GM06990 (cell line): ENCODE measurements around the gene YBEY.

ENCODE experiments used
- DNase-seq: peaks from one replicate; pipeline ENCODE4 v3.0.0-alpha.2; 2011; ENCODE audit not compliant: insufficient read length; ENCODE audit errors: extremely low read depth
- H3K27me3 ChIP-seq: replicated peaks from 2 replicates; pipeline ENCODE4 v1.6.0; 2011; ENCODE audit warnings: low read length; ENCODE audit not compliant: control insufficient read depth, insufficient read depth
- H3K36me3 ChIP-seq: 2 replicates; pipeline ENCODE4 v1.5.1; 2011; ENCODE audit warnings: low read length; ENCODE audit not compliant: control insufficient read depth, insufficient read depth
- H3K4me3 ChIP-seq: replicated peaks from 2 replicates; pipeline ENCODE4 v1.5.1; 2011; ENCODE audit warnings: low read depth, mild to moderate bottlenecking, control low read depth, low read length
- TF ChIP-seq, protein P1 (sequence below): IDR thresholded peaks from 2 replicates; pipeline ENCODE4 v1.5.1; 2011; ENCODE audit warnings: low read length, control low read depth, mild to moderate bottlenecking, inconsistent platforms; ENCODE audit not compliant: insufficient read depth, poor library complexity, severe bottlenecking

Gene YBEY

DNA sequence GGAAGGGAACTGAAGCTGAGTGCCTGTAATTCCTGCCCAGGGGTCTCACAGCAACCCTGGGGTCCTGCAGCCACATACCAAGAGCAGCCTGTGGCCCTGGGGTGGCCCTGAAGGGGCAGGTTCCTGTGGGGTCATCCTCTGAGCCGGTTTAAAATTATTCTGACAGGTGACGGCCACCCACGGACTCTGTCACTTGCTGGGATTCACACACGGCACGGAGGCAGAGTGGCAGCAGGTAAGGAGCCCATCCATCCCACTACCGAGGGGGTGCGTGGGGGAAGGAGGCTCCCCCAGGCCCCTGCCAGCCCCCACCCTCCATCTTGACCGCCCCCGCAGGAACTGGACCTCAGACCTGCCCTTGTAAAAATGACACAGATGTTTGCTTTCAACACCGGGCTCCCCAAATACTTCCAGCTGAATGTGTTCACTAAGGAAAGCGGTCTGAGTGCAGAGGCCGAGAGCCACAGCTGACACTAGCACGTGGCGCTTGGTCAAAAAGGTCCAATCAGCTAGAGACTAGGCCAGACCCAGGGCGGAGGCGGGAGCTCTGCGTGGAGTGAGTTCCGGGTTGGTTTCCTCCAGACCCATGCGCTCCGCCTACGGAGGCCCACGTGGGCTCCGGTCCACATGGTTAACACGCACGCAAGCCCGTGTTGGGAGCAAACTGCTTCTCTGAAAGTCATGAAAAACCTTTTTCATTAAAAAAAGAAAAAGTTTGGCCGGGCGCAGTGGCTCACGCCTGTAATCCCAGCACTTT lies 10.0 kb downstream of the YBEY start:
- H3K27me3 ChIP-seq, result no peaks in the 10 kb centered on the region
- TF ChIP-seq, protein P1, sequence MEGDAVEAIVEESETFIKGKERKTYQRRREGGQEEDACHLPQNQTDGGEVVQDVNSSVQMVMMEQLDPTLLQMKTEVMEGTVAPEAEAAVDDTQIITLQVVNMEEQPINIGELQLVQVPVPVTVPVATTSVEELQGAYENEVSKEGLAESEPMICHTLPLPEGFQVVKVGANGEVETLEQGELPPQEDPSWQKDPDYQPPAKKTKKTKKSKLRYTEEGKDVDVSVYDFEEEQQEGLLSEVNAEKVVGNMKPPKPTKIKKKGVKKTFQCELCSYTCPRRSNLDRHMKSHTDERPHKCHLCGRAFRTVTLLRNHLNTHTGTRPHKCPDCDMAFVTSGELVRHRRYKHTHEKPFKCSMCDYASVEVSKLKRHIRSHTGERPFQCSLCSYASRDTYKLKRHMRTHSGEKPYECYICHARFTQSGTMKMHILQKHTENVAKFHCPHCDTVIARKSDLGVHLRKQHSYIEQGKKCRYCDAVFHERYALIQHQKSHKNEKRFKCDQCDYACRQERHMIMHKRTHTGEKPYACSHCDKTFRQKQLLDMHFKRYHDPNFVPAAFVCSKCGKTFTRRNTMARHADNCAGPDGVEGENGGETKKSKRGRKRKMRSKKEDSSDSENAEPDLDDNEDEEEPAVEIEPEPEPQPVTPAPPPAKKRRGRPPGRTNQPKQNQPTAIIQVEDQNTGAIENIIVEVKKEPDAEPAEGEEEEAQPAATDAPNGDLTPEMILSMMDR, result no peak
- no peak for DNase-seq
- no peak overlapping the region for H3K4me3 ChIP-seq
- H3K36me3 ChIP-seq, result peaks cover 15% of the 10 kb centered on the region

DNA sequence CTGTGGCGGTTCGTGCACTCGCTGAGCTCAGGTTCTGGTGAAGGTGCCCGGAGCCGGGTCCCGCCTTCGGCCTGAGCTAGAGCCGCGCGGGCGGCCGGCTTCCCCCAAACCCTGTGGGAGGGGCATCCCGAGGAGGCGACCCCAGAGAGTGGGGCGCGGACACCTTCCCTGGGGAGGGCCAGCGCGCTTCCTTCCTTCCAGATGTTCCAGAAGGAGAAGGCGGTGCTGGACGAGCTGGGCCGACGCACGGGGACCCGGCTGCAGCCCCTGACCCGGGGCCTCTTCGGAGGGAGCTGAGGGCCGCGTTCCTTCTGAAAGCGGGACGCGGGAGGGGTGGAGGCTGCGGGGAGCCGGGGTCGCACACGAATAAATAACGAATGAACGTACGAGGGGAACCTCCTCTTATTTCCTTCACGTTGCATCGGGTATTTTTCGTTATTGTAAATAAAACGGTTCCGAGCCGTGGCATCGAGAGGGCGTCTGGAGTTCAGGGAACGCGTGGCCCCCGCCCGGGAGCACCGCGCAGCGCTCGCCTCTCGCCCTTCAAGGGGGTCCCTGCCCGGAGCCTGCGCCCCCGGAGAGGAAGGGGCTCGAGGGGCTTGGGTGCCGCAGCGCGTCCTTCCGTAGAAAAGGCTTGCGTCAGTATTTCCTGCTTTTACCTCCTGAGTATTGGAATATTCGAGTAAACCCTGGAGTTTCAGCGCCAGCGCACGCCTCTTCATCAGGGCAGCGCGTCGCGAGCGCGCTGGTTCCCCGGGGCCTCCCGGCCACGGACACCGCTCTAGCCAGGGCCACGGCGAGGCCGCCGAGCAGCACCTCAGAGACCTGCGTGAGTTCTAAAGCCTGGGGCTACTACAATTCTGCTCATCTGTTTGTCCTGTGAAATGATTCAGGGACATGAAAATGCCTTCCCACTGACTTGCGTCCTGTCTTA lies 11.5 kb downstream of the YBEY start:
- TF ChIP-seq, protein P1, result no peak
- H3K4me3 ChIP-seq, result no peak overlapping the region
- H3K27me3 ChIP-seq, result no peaks in the 10 kb centered on the region
- no peak for DNase-seq
- H3K36me3 ChIP-seq, result peaks cover 6% of the 10 kb centered on the region

DNA sequence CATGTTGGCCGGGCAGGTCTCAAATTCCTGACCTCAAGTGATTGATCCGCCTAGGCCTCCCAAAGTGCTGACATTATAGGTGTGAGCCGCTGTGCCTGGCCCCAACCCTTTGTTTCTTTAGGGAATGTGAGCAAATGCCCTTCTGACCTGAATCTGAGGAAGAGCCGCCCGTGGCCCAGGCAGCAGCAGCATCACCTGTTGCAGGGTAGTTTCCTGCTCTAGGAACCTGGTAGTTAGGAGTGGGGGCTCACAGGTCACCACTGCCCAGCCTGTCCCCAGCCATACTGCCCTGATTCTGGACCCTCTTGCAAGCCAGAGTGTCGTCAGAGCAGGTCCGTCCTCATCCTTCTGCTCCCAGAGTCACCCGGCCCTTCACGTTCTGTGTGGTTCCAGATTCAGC lies 13.0 kb downstream of the YBEY start:
- no peak overlapping the region for H3K4me3 ChIP-seq
- DNase-seq, result no peak
- no peaks in the 10 kb centered on the region for H3K27me3 ChIP-seq
- peaks cover 6% of the 10 kb centered on the region for H3K36me3 ChIP-seq
- TF ChIP-seq, protein P1, result no peak

DNA sequence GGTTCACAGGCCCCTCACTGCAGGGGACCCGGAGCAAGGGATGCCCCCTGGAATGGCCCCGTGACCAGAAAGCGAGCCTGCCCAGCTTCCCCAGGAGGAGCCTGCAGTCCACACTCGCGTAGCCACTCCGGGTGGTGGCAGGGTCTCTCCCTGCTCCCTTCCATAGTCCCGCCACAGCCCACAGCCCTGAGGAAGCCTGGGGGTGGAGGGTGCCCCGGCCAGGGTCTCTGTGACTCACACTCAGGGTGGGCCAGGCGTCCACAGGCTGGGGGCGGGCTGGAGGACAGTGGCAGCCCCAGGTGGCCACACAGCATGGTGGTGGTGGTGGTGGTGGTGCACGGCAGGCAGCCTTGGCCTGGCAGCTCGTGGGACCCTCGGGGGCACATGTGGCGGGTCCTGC lies 15.6 kb downstream of the YBEY start:
- no peak for DNase-seq
- Histone ChIP-seq H3K27me3 (no peaks in the 10 kb centered on the region), H3K4me3 (no peak overlapping the region), H3K36me3 (peaks cover 7% of the 10 kb centered on the region)
- TF ChIP-seq, protein P1, result no peak

DNA sequence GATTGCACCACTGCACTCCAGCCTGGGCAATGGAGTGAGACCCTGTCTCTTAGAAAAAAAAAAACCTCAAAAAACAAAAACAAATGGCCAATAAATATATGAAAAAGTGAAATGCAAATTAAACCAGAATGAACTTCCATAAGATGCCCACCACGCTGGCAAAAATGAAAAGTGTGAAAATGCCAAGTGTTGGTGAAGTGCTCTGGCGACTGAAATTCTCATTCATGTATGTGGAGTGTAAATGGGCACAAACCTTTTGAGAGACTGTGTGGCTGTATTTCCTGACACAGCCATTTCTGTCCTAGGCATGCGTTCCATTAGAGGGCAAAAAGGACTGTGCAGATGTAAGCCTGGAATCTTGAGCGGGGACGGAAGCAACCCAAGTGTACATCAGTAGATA lies 18.3 kb downstream of the YBEY start:
- no peak for DNase-seq
- Histone ChIP-seq H3K27me3 (no peaks in the 10 kb centered on the region), H3K4me3 (no peak overlapping the region), H3K36me3 (peaks cover 8% of the 10 kb centered on the region)
- TF ChIP-seq, protein P1, result no peak
